ENCODE results near the gene GABBR1.

GABBR1 gene

GRCh38 chr6:29620630-29621029 is 12.4 kb downstream of the GABBR1 start:
- no peak for DNase-seq (ENCODE audit: low read depth)

GRCh38 chr6:29619578-29620160 is 13.3 kb downstream of the GABBR1 start:
- no peak for DNase-seq (ENCODE audit: low read depth)

- DNase-seq (ENCODE audit: low read depth) = no peak
Measured at GRCh38 chr6:29617782-29618554, 15.0 kb downstream of the GABBR1 start.

GRCh38 chr6:29611426-29611825 is 21.6 kb downstream of the GABBR1 start:
- DNase-seq (ENCODE audit: low read depth) = no peak

GRCh38 chr6:29610540-29610939 is 22.4 kb downstream of the GABBR1 start:
- DNase-seq (ENCODE audit: low read depth) = no peak

GRCh38 chr6:29608131-29608530 is 24.9 kb downstream of the GABBR1 start:
- no peak for DNase-seq (ENCODE audit: low read depth)

- DNase-seq (ENCODE audit: low read depth) = no peak
Measured at GRCh38 chr6:29603930-29604329, 29.1 kb downstream of the GABBR1 start.

GRCh38 chr6:29603456-29603855 is 29.5 kb downstream of the GABBR1 start:
- DNase-seq (ENCODE audit: low read depth) = no peak

GRCh38 chr6:29602564-29603361 is 30.2 kb downstream of the GABBR1 start:
- peak; percentile 46 for DNase-seq (ENCODE audit: low read depth)

GRCh38 chr6:29598172-29598747 is 34.7 kb downstream of the GABBR1 start:
- DNase-seq (ENCODE audit: low read depth) = no peak

GRCh38 chr6:29597184-29597583 is 35.8 kb downstream of the GABBR1 start:
- DNase-seq (ENCODE audit: low read depth) = peak; percentile 13

GRCh38 chr6:29596381-29596900 is 36.5 kb downstream of the GABBR1 start:
- DNase-seq (ENCODE audit: low read depth) = no peak

- DNase-seq (ENCODE audit: low read depth) = no peak
Measured at GRCh38 chr6:29593199-29593855, 39.7 kb downstream of the GABBR1 start.

- DNase-seq (ENCODE audit: low read depth) = no peak
Measured at GRCh38 chr6:29591677-29592076, 41.3 kb downstream of the GABBR1 start.

GRCh38 chr6:29590218-29590808 is 42.7 kb downstream of the GABBR1 start:
- no peak for DNase-seq (ENCODE audit: low read depth)

- DNase-seq (ENCODE audit: low read depth) = peak; percentile 51
Measured at GRCh38 chr6:29589423-29590048, 43.4 kb downstream of the GABBR1 start.

GRCh38 chr6:29584821-29585220 is 48.2 kb downstream of the GABBR1 start, which contains the start of gene OR2H2:
Gene OR2H2, plus strand, starts transcription at chr6:29585121. Its CDS starts 2,824 bp downstream, at chr6:29587945.
- no peak for DNase-seq (ENCODE audit: low read depth)

- no peak for DNase-seq (ENCODE audit: low read depth)
Measured at GRCh38 chr6:29577544-29577943, 55.4 kb downstream of the GABBR1 start.

GRCh38 chr6:29576056-29576455 is 56.9 kb downstream of the GABBR1 start:
- no peak for DNase-seq (ENCODE audit: low read depth)

GRCh38 chr6:29567991-29568390 is 65.0 kb downstream of the GABBR1 start:
- DNase-seq (ENCODE audit: low read depth) = no peak

GRCh38 chr6:29567541-29567940 is 65.4 kb downstream of the GABBR1 start:
- DNase-seq (ENCODE audit: low read depth) = no peak
